Right lobe of liver (tissue), 6 donors: Measurements from ENCODE around the gene MPPED1. TPM values are rescaled to one million over a fixed set of nuclear protein-coding genes. Genes with fewer than 3 reads are reported as not detected.

Experiments used
- ATAC-seq, 4 donors: fragments of 200-7000 bp; cut with Tn5 transposase; one replicate each; pipeline ENCODE4 v1.9.1; 2020; ENCODE audit warnings: mild to moderate bottlenecking in 4 of 4, moderate library complexity in 4 of 4
- DNase-seq, 3 donors: peaks; one replicate each; pipeline ENCODE4 v3.0.0-alpha.2; 2020
- H3K27ac ChIP-seq, 3 donors: fragments of 200-600 bp; one replicate each; pipeline ENCODE4 v1.8.0; 2022
- H3K27me3 ChIP-seq, 2 donors: fragments of 200-600 bp; one replicate each; pipeline ENCODE4 v1.8.0; 2022
- H3K36me3 ChIP-seq, 4 donors: fragments of 200-600 bp; sonication (generic) in 1 of 4; one replicate each; pipeline versions ENCODE4 v1.5.1 to v1.8.0; 2017 to 2022; ENCODE audit warnings: control low read depth in 1 of 4
- H3K4me1 ChIP-seq, 4 donors: fragments of 200-600 bp; sonication (generic) in 1 of 4; one replicate each; pipeline versions ENCODE4 v1.5.1 to v1.8.0; 2017 to 2022; ENCODE audit warnings: control low read depth in 1 of 4
- H3K4me3 ChIP-seq, 3 donors: fragments of 200-600 bp; one replicate each; pipeline ENCODE4 v1.8.0; 2022
- H3K9me3 ChIP-seq, 4 donors: fragments of 200-600 bp; sonication (generic) in 1 of 4; one replicate each; pipeline versions ENCODE4 v1.5.1 to v1.8.0; 2017 to 2022; ENCODE audit warnings: control low read depth in 1 of 4
- POLR2A ChIP-seq: fragments of 450-650 bp; IDR thresholded peaks from one replicate; pipeline ENCODE4 v1.6.1; 2017; ENCODE audit warnings: antibody characterized with exemption, mild to moderate bottlenecking
- WGBS: methylation state at CpG from one replicate; pipeline ENCODE4 v1.1.6; 2018; ENCODE audit warnings: low coverage, low lambda C conversion rate; ENCODE audit not compliant: insufficient coverage; ENCODE audit errors: missing lambda C conversion rate; 5-methylcytosine and 5-hydroxymethylcytosine counted together
- intact Hi-C, 2 donors: fragments of 100-400 bp; cut with DNase I; formaldehyde crosslinking; loops; one replicate each; pipeline versions ENCODE4 v1.11.2 to v1.14.1; 2022
- total RNA-seq, 6 experiments: library from RNA; depleted of rRNA in 2 of 6; stranded (reverse); fragments of >200 nt in 2 of 6; fragmentation: NEBNext Ultra II Directional in 3 of 6; extraction: Animal tissue kit (Norgen Biotek cat#: 25700) in 3 of 6; gene quantifications; one replicate each; pipeline versions ENCODE4 v1.1.0 to v1.2.4, GENCODE V29; 2016 to 2023
- TF ChIP-seq, protein P1 (sequence below), 4 donors: fragments of 200-600 bp in 3 of 4; fragments of 450-650 bp in 1 of 4; IDR thresholded peaks; one replicate each; pipeline versions ENCODE4 v1.5.1 to v1.8.0; 2016 to 2022; ENCODE audit warnings: antibody characterized with exemption in 4 of 4, mild to moderate bottlenecking in 2 of 4
- donor health status: DM: no; HTN: yes; CAD: no.
- donor health status: DM: no; HTN: no; CAD: no.
- donor health status: DM: no; HTN: no; CAD: no.
- donor health status: DM: no; HTN: yes; CAD: no.
- donor health status: DM: no; HTN: yes; CAD: no.

MPPED1 gene
- total RNA-seq, 6 experiments from 2014 or later: 2.4 to 13.8 (median 11.3) TPM

DNA sequence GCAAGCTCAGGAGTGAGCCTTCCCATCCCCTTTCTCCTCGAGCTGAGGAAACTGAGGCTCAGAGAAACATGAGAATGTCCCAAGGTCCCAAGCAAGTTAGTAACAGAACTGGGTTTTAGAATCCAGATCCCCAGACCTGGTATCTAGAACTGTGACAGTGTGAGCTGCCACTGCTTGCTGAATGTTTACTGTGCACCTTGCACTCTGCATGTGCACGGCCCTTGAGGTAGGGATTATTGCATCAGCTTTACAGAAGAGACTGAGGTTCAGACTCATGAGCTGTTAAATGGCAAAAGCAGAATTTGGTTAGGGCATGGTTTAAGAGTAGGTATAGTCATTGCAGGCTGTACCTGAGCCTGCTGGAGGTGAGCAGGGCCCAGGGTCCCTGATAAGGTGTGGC lies 3.8 kb upstream of the MPPED1 start:
- H3K36me3 ChIP-seq: no peaks in the 10 kb centered on the region
- no peaks in the 10 kb centered on the region for H3K27me3 ChIP-seq
- 0% methylated on average over 1 of the region's 2 CpGs for whole genome bisulfite sequencing
- peaks cover 0 to 12% (median 4%) of the 10 kb centered on the region in 4 donors for H3K4me1 ChIP-seq
- H3K9me3 ChIP-seq: no peaks in the 10 kb centered on the region
- ATAC-seq (peak; percentile 74 to 91 (median 81)), DNase-seq (peak in 2 of 3 donors; percentile 15 to 59)
- TF ChIP-seq, protein P1, sequence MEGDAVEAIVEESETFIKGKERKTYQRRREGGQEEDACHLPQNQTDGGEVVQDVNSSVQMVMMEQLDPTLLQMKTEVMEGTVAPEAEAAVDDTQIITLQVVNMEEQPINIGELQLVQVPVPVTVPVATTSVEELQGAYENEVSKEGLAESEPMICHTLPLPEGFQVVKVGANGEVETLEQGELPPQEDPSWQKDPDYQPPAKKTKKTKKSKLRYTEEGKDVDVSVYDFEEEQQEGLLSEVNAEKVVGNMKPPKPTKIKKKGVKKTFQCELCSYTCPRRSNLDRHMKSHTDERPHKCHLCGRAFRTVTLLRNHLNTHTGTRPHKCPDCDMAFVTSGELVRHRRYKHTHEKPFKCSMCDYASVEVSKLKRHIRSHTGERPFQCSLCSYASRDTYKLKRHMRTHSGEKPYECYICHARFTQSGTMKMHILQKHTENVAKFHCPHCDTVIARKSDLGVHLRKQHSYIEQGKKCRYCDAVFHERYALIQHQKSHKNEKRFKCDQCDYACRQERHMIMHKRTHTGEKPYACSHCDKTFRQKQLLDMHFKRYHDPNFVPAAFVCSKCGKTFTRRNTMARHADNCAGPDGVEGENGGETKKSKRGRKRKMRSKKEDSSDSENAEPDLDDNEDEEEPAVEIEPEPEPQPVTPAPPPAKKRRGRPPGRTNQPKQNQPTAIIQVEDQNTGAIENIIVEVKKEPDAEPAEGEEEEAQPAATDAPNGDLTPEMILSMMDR (IDR thresholded peaks at IDR 0.05): no peak
- no peak for TF ChIP-seq POLR2A
- intact Hi-C loops: loop anchor here in 1 of 2 donors (10.0 kb wide), 1 partner anchor 67 kb away; no protein-coding TSS in a partner anchor
- no peak overlapping the region for H3K4me3 ChIP-seq
- H3K27ac ChIP-seq: peak overlapping the region in 2 of 3 donors; percentile 27 to 31

DNA sequence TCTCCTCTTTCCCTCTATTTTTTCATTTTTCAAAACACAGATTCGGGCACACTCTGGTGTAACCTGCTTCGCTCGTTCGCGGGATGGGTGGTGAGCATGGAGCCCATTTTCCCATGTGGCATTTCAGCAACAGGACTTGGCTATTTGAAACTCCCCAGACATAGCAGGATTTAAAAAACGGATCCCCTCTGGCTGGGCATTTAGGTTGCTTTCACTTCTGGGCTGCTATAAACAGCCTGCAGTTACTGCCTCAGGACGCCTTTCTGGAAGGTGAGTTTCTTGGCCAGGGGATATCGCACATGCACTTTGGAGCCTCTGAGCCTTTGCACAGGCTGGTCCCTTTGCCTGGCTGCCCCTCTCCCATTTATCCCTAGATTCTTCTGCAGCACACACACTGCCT lies 2.8 kb upstream of the MPPED1 start:
- intact Hi-C loops: loop anchor here in 1 of 2 donors (10.0 kb wide), 1 partner anchor 66 kb away; no protein-coding TSS in a partner anchor
- H3K4me1 ChIP-seq: peaks cover 0 to 12% (median 4%) of the 10 kb centered on the region in 4 donors
- H3K27ac ChIP-seq: no peak overlapping the region
- DNase-seq: peak in 2 of 3 donors; percentile 5 to 15
- H3K36me3 ChIP-seq: no peaks in the 10 kb centered on the region
- ATAC-seq: no peak
- no peaks in the 10 kb centered on the region for H3K27me3 ChIP-seq
- H3K9me3 ChIP-seq: no peaks in the 10 kb centered on the region
- TF ChIP-seq POLR2A: no peak
- TF ChIP-seq, protein P1 (IDR thresholded peaks at IDR 0.05): no peak
- WGBS: 76% methylated on average over 3 of the region's 8 CpGs
- H3K4me3 ChIP-seq: no peak overlapping the region

DNA sequence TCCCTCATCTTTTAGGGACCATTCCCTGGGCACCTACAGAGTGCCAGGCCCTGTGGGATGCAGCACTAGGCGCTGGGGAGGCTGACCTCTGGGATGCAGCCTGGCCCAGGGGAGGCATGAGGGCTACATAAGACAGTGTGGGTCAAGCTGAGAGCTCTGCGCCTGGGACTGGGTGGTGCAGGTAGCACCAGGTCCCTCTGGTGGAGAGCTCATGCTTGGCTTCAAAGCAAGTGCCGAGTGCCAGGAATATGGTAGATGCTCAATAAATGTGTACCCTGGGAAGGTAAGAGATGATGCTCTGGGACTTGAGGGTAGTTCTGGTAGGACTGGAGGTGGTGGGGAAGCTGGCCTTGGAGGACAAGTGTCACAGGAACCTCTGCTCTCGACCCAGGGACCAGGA lies 2.0 kb upstream of the MPPED1 start:
- peak in 1 of 4 donors; percentile 7 for ATAC-seq
- Histone ChIP-seq H3K36me3 (no peaks in the 10 kb centered on the region), H3K4me1 (peaks cover 0 to 12% (median 4%) of the 10 kb centered on the region in 4 donors), H3K27me3 (no peaks in the 10 kb centered on the region), H3K27ac (no peak overlapping the region), H3K9me3 (no peaks in the 10 kb centered on the region), H3K4me3 (no peak overlapping the region)
- TF ChIP-seq, protein P1 (IDR thresholded peaks at IDR 0.05): no peak
- intact Hi-C loops: loop anchor here in 1 of 2 donors (10.0 kb wide), 1 partner anchor 65 kb away; no protein-coding TSS in a partner anchor
- peak in 1 of 3 donors; percentile 48 for DNase-seq
- WGBS: 70% methylated on average over 2 of the region's 4 CpGs

DNA sequence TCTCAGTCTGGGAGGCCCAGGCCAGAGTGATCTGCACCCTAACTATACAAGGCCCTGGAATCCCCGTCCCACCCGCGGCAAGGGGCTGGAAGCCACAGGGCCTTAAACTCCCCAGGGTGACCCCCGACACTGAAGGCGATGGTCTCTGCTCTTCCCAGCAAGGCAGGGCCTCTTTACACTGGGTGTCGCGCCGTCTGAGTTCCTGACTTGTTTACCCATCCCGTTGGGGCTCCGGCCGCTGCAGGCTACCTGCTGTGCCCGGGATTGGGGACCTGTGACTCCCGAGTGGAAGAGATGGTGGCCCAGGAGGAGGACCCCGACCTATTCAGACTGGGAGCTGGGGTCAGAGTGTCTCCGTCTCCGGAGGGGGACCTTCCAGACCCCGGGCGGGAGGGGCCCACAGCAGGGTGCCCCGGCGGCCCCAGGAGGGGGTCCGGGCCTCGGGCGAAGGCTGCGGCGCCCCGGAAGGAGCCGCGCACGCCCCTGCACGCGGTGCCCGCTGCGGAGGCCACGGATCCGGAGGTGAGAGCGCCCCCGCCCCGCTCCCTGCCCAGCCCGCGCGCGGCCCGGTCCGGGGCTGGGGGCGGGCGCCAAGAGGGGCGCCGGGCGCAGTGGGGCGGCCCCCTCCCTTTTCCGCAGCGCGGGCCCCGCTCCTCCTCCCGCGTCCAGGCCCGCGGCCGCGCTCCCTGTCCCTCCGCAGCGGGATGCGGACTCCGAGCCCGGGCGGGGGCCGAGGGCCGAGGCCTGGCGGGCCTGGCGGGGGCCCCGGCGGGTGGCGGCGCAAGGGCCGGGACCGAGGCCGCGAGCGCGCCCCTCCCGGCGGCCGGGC lies 560 bp upstream of the MPPED1 start:
- peak in 1 of 3 donors; percentile 49 for DNase-seq
- Histone ChIP-seq H3K4me3 (no peak overlapping the region), H3K36me3 (no peaks in the 10 kb centered on the region), H3K27me3 (no peaks in the 10 kb centered on the region), H3K27ac (no peak overlapping the region), H3K4me1 (peaks cover 0 to 12% (median 4%) of the 10 kb centered on the region in 4 donors), H3K9me3 (no peaks in the 10 kb centered on the region)
- intact Hi-C loops: no loop called here
- 40% methylated on average over 6 of the region's 83 CpGs for WGBS
- TF ChIP-seq, protein P1 (IDR thresholded peaks at IDR 0.05): no peak
- TF ChIP-seq POLR2A: no peak
- ATAC-seq: no peak
